ENCODE results near the gene GNAI2.
"Not testable (repeated sequence)": the region's sequence is repeated elsewhere in the genome, so short reads cannot be mapped to it uniquely, and the experiment has no call there.

Gene GNAI2

GRCh38 chr3:50275141-50275995 is 39.4 kb downstream of the GNAI2 start:
- H3K4me3 ChIP-seq (ENCODE audit: insufficient read depth, low read depth, low read length, poor library complexity, severe bottlenecking): no peak overlapping the region
- peaks cover 31% of the 10 kb centered on the region for H3K4me1 ChIP-seq (ENCODE audit: control insufficient read depth, insufficient read depth, low read length, poor library complexity, severe bottlenecking)
- DNase-seq: no peak
- peaks cover 36% of the 10 kb centered on the region for H3K27me3 ChIP-seq (replicated peaks; ENCODE audit: control insufficient read depth, insufficient read depth, low read length, poor library complexity, severe bottlenecking)
- no peak overlapping the region for H3K27ac ChIP-seq (ENCODE audit: insufficient read depth, low read length, poor library complexity, severe bottlenecking)
- no peaks in the 10 kb centered on the region for H3K36me3 ChIP-seq (ENCODE audit: control insufficient read depth, insufficient read depth, low read length)
- H3K9me3 ChIP-seq (ENCODE audit: control insufficient read depth, low read length): no peaks in the 10 kb centered on the region

GRCh38 chr3:50275996-50276761 is 40.2 kb downstream of the GNAI2 start:
- H3K9me3 ChIP-seq (ENCODE audit: control insufficient read depth, low read length): no peaks in the 10 kb centered on the region
- DNase-seq: no peak
- no peak overlapping the region for H3K4me3 ChIP-seq (ENCODE audit: insufficient read depth, low read depth, low read length, poor library complexity, severe bottlenecking)
- peaks cover 31% of the 10 kb centered on the region for H3K4me1 ChIP-seq (ENCODE audit: control insufficient read depth, insufficient read depth, low read length, poor library complexity, severe bottlenecking)
- H3K36me3 ChIP-seq (ENCODE audit: control insufficient read depth, insufficient read depth, low read length): no peaks in the 10 kb centered on the region
- peaks cover 36% of the 10 kb centered on the region for H3K27me3 ChIP-seq (replicated peaks; ENCODE audit: control insufficient read depth, insufficient read depth, low read length, poor library complexity, severe bottlenecking)
- no peak overlapping the region for H3K27ac ChIP-seq (ENCODE audit: insufficient read depth, low read length, poor library complexity, severe bottlenecking)

- Histone ChIP-seq H3K9me3 (ENCODE audit: control insufficient read depth, low read length) (no peaks in the 10 kb centered on the region), H3K27me3 (replicated peaks; ENCODE audit: control insufficient read depth, insufficient read depth, low read length, poor library complexity, severe bottlenecking) (peaks cover 36% of the 10 kb centered on the region), H3K4me3 (ENCODE audit: insufficient read depth, low read depth, low read length, poor library complexity, severe bottlenecking) (no peak overlapping the region), H3K36me3 (ENCODE audit: control insufficient read depth, insufficient read depth, low read length) (no peaks in the 10 kb centered on the region), H3K27ac (ENCODE audit: insufficient read depth, low read length, poor library complexity, severe bottlenecking) (no peak overlapping the region), H3K4me1 (ENCODE audit: control insufficient read depth, insufficient read depth, low read length, poor library complexity, severe bottlenecking) (peaks cover 31% of the 10 kb centered on the region)
- DNase-seq: no peak
Measured at GRCh38 chr3:50276762-50277101, 40.7 kb downstream of the GNAI2 start.

- peaks cover 28% of the 10 kb centered on the region for H3K4me1 ChIP-seq (ENCODE audit: control insufficient read depth, insufficient read depth, low read length, poor library complexity, severe bottlenecking)
- no peak overlapping the region for H3K4me3 ChIP-seq (ENCODE audit: insufficient read depth, low read depth, low read length, poor library complexity, severe bottlenecking)
- no peak for DNase-seq
- no peaks in the 10 kb centered on the region for H3K9me3 ChIP-seq (ENCODE audit: control insufficient read depth, low read length)
- peaks cover 34% of the 10 kb centered on the region for H3K27me3 ChIP-seq (replicated peaks; ENCODE audit: control insufficient read depth, insufficient read depth, low read length, poor library complexity, severe bottlenecking)
- H3K27ac ChIP-seq (ENCODE audit: insufficient read depth, low read length, poor library complexity, severe bottlenecking): no peak overlapping the region
- no peaks in the 10 kb centered on the region for H3K36me3 ChIP-seq (ENCODE audit: control insufficient read depth, insufficient read depth, low read length)
Measured at GRCh38 chr3:50278123-50278879, 42.3 kb downstream of the GNAI2 start.

- Histone ChIP-seq H3K27ac (ENCODE audit: insufficient read depth, low read length, poor library complexity, severe bottlenecking) (no peak within 1 kb of the TSS), H3K4me3 (ENCODE audit: insufficient read depth, low read depth, low read length, poor library complexity, severe bottlenecking) (no peak within 1 kb of the TSS), H3K27me3 (replicated peaks; ENCODE audit: control insufficient read depth, insufficient read depth, low read length, poor library complexity, severe bottlenecking) (peaks cover 28% of the 10 kb centered on the region), H3K9me3 (ENCODE audit: control insufficient read depth, low read length) (no peaks in the 10 kb centered on the region), H3K36me3 (ENCODE audit: control insufficient read depth, insufficient read depth, low read length) (no peaks in the 10 kb centered on the region), H3K4me1 (ENCODE audit: control insufficient read depth, insufficient read depth, low read length, poor library complexity, severe bottlenecking) (peaks cover 24% of the 10 kb centered on the region)
- no peak for DNase-seq
Measured at GRCh38 chr3:50278880-50279224, 42.8 kb downstream of the GNAI2 start, which contains the start of gene LSMEM2. TSS of gene LSMEM2 (plus strand) at chr3:50279087. CDS start at chr3:50279114, 27 bp downstream.

GRCh38 chr3:50279255-50280016 is 43.4 kb downstream of the GNAI2 start:
- Histone ChIP-seq H3K27me3 (replicated peaks; ENCODE audit: control insufficient read depth, insufficient read depth, low read length, poor library complexity, severe bottlenecking) (peaks cover 24% of the 10 kb centered on the region), H3K4me3 (ENCODE audit: insufficient read depth, low read depth, low read length, poor library complexity, severe bottlenecking) (no peak overlapping the region), H3K9me3 (ENCODE audit: control insufficient read depth, low read length) (no peaks in the 10 kb centered on the region), H3K36me3 (ENCODE audit: control insufficient read depth, insufficient read depth, low read length) (no peaks in the 10 kb centered on the region), H3K4me1 (ENCODE audit: control insufficient read depth, insufficient read depth, low read length, poor library complexity, severe bottlenecking) (peaks cover 19% of the 10 kb centered on the region), H3K27ac (ENCODE audit: insufficient read depth, low read length, poor library complexity, severe bottlenecking) (no peak overlapping the region)
- no peak for DNase-seq

- H3K36me3 ChIP-seq (ENCODE audit: control insufficient read depth, insufficient read depth, low read length): peaks cover 19% of the 10 kb centered on the region
- H3K9me3 ChIP-seq (ENCODE audit: control insufficient read depth, low read length); H3K4me1 ChIP-seq (ENCODE audit: control insufficient read depth, insufficient read depth, low read length, poor library complexity, severe bottlenecking); DNase-seq; H3K27me3 ChIP-seq (replicated peaks; ENCODE audit: control insufficient read depth, insufficient read depth, low read length, poor library complexity, severe bottlenecking); H3K4me3 ChIP-seq (ENCODE audit: insufficient read depth, low read depth, low read length, poor library complexity, severe bottlenecking); H3K27ac ChIP-seq (ENCODE audit: insufficient read depth, low read length, poor library complexity, severe bottlenecking): not testable (repeated sequence)
Measured at GRCh38 chr3:50284121-50284520, 48.1 kb downstream of the GNAI2 start.

GRCh38 chr3:50286322-50287227 is 50.6 kb downstream of the GNAI2 start:
- H3K4me3 ChIP-seq (ENCODE audit: insufficient read depth, low read depth, low read length, poor library complexity, severe bottlenecking): no peak overlapping the region
- H3K27ac ChIP-seq (ENCODE audit: insufficient read depth, low read length, poor library complexity, severe bottlenecking): no peak overlapping the region
- H3K4me1 ChIP-seq (ENCODE audit: control insufficient read depth, insufficient read depth, low read length, poor library complexity, severe bottlenecking): peaks cover 5% of the 10 kb centered on the region
- DNase-seq: no peak
- peaks cover 31% of the 10 kb centered on the region for H3K36me3 ChIP-seq (ENCODE audit: control insufficient read depth, insufficient read depth, low read length)
- no peaks in the 10 kb centered on the region for H3K9me3 ChIP-seq (ENCODE audit: control insufficient read depth, low read length)
- no peaks in the 10 kb centered on the region for H3K27me3 ChIP-seq (replicated peaks; ENCODE audit: control insufficient read depth, insufficient read depth, low read length, poor library complexity, severe bottlenecking)

- H3K27me3 ChIP-seq (replicated peaks; ENCODE audit: control insufficient read depth, insufficient read depth, low read length, poor library complexity, severe bottlenecking): no peaks in the 10 kb centered on the region
- DNase-seq: no peak
- no peak overlapping the region for H3K4me3 ChIP-seq (ENCODE audit: insufficient read depth, low read depth, low read length, poor library complexity, severe bottlenecking)
- peaks cover 31% of the 10 kb centered on the region for H3K36me3 ChIP-seq (ENCODE audit: control insufficient read depth, insufficient read depth, low read length)
- no peaks in the 10 kb centered on the region for H3K9me3 ChIP-seq (ENCODE audit: control insufficient read depth, low read length)
- H3K27ac ChIP-seq (ENCODE audit: insufficient read depth, low read length, poor library complexity, severe bottlenecking): no peak overlapping the region
- peaks cover 9% of the 10 kb centered on the region for H3K4me1 ChIP-seq (ENCODE audit: control insufficient read depth, insufficient read depth, low read length, poor library complexity, severe bottlenecking)
Measured at GRCh38 chr3:50287262-50287661, 51.3 kb downstream of the GNAI2 start.
